ENCODE data around the gene ABCA1.
"Not testable (repeated sequence)": the region's sequence is repeated elsewhere in the genome, so short reads cannot be mapped to it uniquely, and the experiment has no call there.

ABCA1 gene

GRCh38 chr9:104872656-104873488, 55.1 kb downstream of the ABCA1 start:
- peak; percentile 90 for DNase-seq (ENCODE audit: low read depth)

- no peak for DNase-seq (ENCODE audit: low read depth)
Measured at GRCh38 chr9:104871961-104872527, 55.9 kb downstream of the ABCA1 start.

- no peak for DNase-seq (ENCODE audit: low read depth)
Measured at GRCh38 chr9:104869811-104870210, 58.1 kb downstream of the ABCA1 start.

GRCh38 chr9:104868687-104869404, 59.1 kb downstream of the ABCA1 start:
- peak; percentile 29 for DNase-seq (ENCODE audit: low read depth)

- no peak for DNase-seq (ENCODE audit: low read depth)
Measured at GRCh38 chr9:104868303-104868686, 59.7 kb downstream of the ABCA1 start.

GRCh38 chr9:104866191-104866590, 61.8 kb downstream of the ABCA1 start:
- no peak for DNase-seq (ENCODE audit: low read depth)

DNA sequence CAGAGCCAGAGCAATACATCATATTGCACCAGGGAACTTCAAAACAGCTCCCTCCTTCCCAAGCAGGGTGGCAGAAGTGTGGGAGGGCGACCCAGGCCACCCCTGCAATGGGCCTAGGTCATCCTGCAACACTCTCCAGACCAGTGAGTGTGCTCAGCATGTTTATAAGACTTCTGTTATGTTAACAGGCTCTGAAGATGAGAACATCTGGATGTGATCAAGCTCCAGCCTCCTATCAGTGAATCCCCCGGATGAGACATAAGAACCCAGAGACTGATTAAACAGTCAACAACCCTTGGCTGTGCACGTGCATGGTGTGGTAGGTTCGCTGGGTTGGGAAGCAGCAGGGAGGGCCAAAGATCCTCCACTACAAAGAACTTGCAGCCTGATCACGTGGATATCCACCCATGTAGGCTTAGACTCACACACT, 63.3 kb downstream of the ABCA1 start:
- DNase-seq (ENCODE audit: low read depth): no peak

GRCh38 chr9:104863180-104863883, 64.6 kb downstream of the ABCA1 start:
- peak; percentile 35 for DNase-seq (ENCODE audit: low read depth)

GRCh38 chr9:104861397-104861796, 66.6 kb downstream of the ABCA1 start:
- no peak for DNase-seq (ENCODE audit: low read depth)

DNA sequence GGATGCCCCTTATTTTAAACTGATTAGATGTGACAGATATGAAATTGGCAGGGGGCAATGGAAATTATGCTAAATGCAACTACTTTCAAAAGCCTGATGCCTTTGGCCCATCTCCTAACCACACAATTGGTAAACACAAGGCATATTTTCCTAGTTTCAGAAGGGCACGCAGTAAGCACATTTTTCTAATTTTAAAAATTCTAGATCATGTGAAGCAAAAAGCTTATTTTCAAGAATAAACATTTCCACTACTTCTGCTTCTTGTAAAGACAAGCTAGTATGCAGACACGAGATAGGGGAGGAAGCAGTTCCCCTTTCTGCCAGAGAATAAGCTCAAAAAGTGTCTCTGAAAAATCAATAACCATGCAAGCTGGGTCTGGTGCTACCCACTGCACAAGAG, 67.7 kb downstream of the ABCA1 start:
- DNase-seq (ENCODE audit: low read depth): no peak

GRCh38 chr9:104858846-104859245, 69.1 kb downstream of the ABCA1 start:
- DNase-seq (ENCODE audit: low read depth): no peak

- no peak for DNase-seq (ENCODE audit: low read depth)
Measured at GRCh38 chr9:104858271-104858670, 69.7 kb downstream of the ABCA1 start.

DNA sequence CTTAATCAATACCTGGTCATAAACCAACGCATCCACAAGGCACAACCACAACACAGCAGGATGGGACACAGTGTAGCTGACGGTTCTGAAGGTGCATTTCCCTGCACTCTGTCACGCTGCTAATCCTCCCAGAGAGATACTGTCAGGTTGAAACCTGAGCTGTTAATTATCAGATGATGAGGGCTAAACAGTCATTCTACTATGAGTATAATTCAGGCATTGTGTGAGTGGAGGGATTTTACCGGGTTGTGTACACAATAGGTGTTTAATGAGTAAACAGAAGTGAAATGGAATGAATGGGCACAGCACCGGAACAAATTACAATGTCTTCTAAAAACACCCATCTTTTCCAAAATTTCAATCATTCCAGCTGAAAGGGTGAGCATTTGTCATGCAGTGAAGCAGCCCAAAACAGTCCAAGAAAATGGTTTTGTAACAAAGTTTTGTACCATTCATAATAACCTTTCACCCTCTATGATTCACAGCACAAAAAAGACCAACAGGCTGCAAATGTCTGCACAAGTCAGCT, 71.5 kb downstream of the ABCA1 start:
- no peak for DNase-seq (ENCODE audit: low read depth)

DNA sequence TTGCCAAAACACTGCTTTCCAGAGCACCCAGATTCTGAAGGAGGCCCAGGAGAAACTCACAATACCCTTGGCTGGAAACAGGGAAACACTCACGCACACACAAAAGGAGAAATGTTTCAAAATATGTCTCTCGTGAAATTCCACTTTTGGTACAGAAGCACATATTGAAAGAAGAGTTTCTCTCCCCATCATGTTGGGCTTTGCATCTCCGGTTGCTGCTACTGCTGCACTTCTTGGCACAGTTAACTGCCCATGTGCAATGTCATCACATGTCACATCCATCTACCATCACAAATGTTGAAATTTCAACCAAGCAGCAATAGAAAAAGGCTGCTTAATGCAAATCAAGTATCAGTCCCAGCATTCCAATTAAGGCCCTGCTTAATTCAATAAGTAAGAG, 72.1 kb downstream of the ABCA1 start:
- DNase-seq (ENCODE audit: low read depth): no peak

DNA sequence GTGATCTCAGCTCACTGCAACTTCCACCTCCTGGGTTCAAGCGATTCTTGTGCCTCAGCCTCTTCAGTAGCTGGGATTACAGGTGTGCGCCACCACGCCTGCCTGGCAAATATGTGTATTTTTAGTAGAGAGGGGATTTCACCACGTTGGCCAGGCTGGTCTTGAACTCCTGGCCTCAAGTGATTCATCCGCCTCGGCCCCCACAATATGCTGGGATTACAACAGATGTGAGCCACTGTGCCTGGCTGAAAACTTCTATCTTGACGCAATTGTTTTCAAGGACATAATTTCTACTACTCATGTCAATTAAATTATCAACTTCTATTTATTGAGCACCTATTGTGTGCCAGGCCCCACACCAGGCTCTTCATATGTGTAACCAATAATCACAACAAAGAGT, 72.7 kb downstream of the ABCA1 start:
- not testable (repeated sequence) for DNase-seq (ENCODE audit: low read depth)

DNA sequence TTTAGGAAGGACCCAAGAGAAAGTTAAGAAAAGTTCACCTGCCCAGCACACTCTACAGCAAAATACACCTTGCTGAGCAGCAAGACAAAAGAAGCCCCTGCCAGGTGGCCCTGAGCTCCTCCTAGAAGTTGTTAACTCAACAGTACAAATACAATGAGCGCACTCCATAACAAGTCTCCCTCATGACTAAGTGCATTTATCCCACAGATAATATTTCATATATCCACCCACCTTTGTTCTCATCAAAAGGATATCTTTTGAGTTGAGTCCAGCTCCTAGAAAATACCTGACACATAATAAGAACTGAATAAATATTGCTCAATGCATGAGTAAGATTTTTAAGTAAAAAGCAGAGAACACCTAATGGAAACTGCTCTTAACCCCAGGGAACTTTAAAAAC, 73.3 kb downstream of the ABCA1 start:
- DNase-seq (ENCODE audit: low read depth): no peak

DNA sequence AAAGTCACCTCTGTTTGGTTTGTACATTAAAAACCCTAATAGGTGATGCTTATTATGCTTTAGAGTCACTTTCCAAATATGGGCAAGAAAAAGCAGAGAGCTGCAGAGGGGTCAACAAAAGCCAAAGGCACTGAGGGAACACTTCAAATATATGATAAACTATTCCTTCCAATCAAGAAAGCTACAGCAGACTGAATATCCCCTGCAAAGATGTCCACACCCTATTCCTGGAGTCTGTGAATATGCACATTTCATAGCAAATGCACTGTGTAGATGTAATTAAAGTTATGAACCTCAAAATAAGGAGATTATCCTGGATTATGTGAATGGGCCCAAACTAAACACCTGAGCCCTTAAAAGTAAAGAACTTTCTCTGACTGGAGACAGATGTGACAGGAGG, 74.3 kb downstream of the ABCA1 start:
- DNase-seq (ENCODE audit: low read depth): no peak

DNA sequence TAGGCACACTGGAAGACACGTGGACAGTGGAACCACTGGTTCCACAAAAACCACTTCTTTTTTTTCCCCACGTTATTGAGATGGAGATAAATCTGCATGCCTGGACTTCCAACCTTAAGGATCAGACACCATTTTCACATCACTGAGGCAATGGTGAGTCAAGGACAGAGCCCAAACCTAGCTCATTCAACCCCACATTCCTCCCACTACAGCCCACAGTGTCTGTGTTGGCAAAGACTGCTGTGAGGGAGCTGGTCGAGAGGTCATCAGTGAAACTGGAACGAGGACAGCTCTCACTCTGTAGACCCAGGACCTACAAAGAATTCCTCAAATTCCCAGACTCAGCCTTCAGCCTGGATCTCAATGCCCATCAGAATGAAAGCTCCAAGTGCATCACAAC, 74.8 kb downstream of the ABCA1 start:
- no peak for DNase-seq (ENCODE audit: low read depth)

DNA sequence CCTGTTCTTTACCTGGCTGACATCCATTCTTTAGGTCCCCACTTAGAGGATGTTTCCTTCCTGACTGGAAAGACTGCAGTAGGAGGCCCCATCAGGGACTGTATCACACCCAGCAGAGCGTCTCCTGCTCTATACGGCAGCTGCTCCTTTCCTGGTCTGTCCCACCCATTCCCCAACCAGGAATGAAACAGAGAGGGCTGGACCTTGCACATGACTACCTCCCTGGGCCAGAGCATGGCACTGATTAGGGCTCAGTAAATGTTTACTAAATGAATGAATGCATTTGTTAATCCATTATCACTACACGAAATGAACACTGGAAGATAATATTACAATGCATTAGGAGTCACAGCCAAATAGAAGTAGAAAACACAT, 76.4 kb downstream of the ABCA1 start:
- DNase-seq (ENCODE audit: low read depth): no peak

DNA sequence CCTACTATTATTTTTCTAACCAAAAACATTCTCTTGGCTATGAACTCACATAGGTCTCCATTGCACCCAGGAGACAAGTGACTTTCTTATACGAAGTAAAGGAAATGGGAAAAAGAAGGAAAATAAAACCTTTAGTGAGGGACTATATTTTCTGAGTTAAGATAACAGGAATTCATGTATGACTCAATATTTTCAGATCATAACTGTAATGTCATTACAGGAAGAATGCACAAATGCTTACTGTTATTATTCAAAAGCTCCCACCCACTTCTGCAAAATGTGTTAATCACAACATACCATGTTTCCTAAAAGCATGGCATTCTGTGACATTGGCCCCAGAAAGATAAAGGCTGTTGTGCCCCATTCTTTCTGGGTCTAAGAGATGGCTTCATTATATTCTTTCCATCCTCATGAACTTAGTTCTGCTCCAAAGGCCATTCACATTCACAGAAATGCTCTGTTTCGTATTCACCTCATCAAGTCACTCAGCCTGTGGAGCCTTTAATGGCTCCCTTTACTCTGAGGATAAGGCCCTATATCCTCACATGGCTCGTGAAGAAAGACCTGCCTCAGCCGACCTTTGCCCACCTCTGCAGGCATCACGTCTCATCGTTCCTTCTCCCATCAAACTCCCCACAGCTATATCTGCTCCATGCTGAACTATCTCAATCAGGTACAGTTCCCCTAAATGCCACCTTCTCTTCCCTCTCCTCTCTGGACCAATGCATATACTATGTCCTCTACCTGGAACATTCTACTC, 77.0 kb downstream of the ABCA1 start:
- DNase-seq (ENCODE audit: low read depth): no peak

DNA sequence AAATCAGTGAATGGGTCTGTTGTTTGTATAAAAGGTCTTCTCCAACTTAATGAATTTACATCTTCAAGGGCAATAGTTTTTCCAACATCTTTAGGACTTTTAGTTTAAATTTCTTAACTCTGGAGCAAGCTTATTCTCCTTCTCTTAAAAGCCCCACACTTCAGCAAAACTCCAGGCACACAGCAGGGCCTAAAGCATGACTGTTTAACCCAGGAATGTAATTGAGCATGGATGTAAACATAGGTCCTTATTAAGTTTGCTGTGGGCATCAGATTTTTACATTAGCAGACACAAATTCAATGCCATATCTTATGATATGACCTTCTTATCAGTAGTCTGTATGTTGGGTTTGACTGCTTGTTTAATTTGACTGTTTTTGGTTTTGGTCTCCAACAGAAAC, 78.9 kb downstream of the ABCA1 start:
- no peak for DNase-seq (ENCODE audit: low read depth)

- no peak for DNase-seq (ENCODE audit: low read depth)
Measured at GRCh38 chr9:104844710-104845109, 83.2 kb downstream of the ABCA1 start.

Data from HS-27A (cell line).